GM13976 (cell line): ENCODE measurements around the gene ROR2.

Experiments used
- DNase-seq: peaks from one replicate; pipeline ENCODE4 v3.0.0; 2012; ENCODE audit warnings: low spot score
- in situ Hi-C: fragments of 300-500 bp; cut with MboI; formaldehyde crosslinking; loops from one replicate; pipeline ENCODE4 v1.12.0; 2022; ENCODE audit warnings: low sequenced_read_pairs, mixed read lengths, inconsistent platforms; ENCODE audit not compliant: unreplicated experiment
- TF ChIP-seq, protein P1 (sequence below): IDR thresholded peaks from 2 replicates; pipeline ENCODE4 v1.5.1; 2012; ENCODE audit warnings: borderline replicate concordance, mild to moderate bottlenecking; ENCODE audit not compliant: insufficient read depth; ENCODE audit errors: extremely low read depth, missing control alignments, control extremely low read depth

ROR2 gene

DNA sequence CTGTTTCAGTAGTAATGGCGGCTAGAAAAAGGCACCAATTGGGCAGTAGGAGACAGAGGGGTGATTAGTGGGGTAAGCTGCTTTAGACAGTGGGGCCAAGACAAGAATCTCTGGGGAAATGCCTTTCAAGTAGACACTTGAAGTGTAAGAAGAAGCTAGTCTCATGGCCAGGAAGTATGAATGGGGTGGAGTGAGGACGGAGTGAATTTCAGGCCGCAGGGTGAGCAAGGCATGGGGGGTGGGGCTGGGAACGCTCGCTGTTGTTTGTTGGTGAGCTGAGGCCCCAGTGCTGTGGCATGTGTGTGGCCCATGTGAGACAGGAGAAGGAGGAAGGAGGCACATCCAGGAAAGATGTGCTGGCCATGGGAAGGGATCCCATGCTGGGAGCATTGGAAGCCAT lies 377.2 kb downstream of the ROR2 start:
- in situ Hi-C loops, result no loop called here
- DNase-seq, result no peak
- TF ChIP-seq, protein P1, sequence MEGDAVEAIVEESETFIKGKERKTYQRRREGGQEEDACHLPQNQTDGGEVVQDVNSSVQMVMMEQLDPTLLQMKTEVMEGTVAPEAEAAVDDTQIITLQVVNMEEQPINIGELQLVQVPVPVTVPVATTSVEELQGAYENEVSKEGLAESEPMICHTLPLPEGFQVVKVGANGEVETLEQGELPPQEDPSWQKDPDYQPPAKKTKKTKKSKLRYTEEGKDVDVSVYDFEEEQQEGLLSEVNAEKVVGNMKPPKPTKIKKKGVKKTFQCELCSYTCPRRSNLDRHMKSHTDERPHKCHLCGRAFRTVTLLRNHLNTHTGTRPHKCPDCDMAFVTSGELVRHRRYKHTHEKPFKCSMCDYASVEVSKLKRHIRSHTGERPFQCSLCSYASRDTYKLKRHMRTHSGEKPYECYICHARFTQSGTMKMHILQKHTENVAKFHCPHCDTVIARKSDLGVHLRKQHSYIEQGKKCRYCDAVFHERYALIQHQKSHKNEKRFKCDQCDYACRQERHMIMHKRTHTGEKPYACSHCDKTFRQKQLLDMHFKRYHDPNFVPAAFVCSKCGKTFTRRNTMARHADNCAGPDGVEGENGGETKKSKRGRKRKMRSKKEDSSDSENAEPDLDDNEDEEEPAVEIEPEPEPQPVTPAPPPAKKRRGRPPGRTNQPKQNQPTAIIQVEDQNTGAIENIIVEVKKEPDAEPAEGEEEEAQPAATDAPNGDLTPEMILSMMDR, result no peak

DNA sequence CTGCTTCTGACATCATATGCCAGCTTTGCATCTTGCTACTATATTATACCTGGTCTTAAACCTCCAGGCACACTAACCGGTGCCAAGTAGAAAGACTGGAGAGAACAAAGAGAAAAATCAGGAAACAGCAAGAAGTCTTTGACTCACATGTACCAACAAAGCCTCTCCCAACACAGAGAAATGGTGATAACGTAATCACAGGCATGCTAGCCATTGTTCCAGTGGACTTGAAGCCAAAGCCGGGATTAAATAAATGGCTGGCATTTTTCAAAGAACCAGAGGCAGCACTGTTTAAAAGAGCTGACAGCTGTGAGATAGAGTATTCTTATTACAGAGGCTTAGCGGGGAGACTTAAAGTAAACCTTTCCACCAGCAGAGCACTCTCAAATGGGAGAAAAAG lies 378.0 kb downstream of the ROR2 start:
- in situ Hi-C loops, result no loop called here
- no peak for DNase-seq
- TF ChIP-seq, protein P1, result no peak

DNA sequence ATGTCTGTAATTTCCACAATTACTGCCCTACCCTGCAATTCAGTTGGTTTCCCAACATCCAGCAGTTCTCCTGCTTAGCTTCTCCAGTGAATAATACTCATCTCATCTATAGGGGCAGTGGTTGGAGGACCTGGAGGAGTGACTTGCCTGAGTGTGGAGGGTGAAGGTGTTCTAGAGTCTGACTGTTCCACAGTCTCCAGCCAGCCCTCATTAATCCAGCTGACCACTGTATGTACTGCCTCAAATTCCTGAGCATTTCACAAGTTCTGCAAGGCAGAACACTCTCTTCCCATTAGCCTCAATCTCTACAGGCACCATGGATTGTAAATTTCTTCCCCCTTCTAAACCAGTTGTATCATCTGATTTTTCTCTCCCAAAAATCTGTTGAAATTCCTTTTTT lies 379.0 kb downstream of the ROR2 start:
- in situ Hi-C loops, result no loop called here
- TF ChIP-seq, protein P1, result no peak
- DNase-seq, result no peak

DNA sequence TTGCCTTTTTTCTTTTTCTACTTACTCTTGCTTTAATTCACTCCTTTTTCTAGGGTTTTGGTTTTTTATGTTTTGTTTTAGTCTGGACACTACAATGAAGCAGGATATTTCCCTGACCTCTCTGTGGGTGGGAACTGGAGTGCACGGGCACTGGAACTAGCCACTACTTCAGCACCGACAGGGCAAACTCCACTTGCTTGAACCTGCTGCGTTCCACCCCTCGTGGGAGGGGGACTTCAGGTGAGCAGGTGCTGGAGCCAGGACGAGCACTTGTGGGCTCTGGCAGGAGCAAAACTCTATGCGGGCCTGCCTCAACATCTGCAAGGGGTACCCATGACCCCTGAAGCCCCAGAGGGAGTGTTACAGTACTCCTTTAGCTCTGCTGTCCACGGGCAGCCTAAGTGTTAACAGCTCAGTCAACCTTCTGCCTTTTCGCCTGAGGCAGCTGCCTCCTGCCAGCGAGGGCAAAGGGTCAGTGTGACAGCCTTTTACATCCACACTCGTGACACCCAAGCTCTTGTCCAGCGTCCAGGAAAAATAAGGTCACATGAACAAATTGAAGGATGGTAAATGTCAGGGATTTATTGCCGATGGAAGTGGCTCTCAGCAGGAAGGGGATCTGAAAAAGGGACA lies 382.3 kb downstream of the ROR2 start:
- DNase-seq, result no peak
- TF ChIP-seq, protein P1, result no peak
- in situ Hi-C loops, result no loop called here

DNA sequence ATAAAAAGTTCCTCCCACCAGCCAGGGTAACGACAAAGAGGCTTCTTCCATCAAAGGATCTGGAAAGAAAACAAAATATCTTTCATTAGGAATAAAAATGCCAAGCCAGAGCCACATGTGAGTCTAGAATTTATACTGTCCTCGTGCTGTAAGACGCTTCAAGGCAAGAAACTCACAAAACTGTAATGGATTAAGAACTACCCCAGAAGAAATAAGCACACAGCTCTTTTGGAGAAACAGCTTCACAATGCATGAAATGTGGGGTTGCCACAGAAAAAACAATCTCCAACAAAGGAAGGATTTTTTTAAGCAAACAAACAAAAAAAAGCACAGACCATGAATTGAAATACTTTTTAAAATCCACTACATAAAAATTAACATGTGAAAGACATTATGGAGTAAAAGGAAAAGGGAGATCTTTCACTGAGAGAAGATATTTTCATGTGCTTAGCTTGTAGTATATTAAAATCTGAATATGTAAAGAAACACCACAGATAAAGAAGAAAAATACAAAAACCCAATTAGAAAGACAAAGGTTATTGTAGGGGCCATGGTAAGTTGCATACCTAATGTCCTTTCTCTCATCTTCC lies 385.9 kb downstream of the ROR2 start:
- in situ Hi-C loops, result no loop called here
- TF ChIP-seq, protein P1, result no peak
- DNase-seq, result no peak

DNA sequence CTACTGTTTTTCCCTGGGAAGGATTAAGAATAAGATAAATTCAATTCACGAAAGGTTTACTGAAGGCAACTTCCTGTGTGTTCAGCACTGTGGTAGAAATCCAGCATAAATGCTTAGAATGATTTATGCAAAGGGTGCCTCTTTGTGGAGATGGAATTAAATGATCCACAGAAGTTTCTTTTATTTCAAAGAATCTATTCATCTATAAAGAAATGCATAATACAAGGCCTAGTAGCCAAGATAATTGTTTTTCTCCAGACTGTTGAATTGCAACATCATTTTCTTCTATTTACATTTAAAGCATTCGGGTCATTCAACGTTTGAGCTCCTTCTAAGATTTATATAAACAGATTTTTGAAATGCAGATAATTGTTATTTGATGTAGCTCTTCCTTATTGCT lies 387.6 kb downstream of the ROR2 start:
- in situ Hi-C loops, result no loop called here
- DNase-seq, result no peak
- TF ChIP-seq, protein P1, result no peak
